A673 (cell line): Measurements from ENCODE around the gene DPM2. TPM values are rescaled to one million over a fixed set of nuclear protein-coding genes. Genes with fewer than 3 reads are reported as not detected.

Source experiments
- BruUV-seq: library from RNA; stranded (reverse); fragments of 400-500 nt; replicated peaks from 2 replicates; lab custom pipeline; 2021; lab: Mats Ljungman, UMichigan
- CTCF ChIA-PET: fragments of 300-600 bp; sonication (Branson Sonifier 250); formaldehyde crosslinking; loops from one replicate; lab custom pipeline; 2022; ENCODE audit warnings: antibody characterized with exemption; lab: Charles Lee
- POLR2A ChIA-PET: fragments of 300-600 bp; sonication (Branson Sonifier 250); formaldehyde crosslinking; loops from one replicate; lab custom pipeline; 2022; ENCODE audit warnings: antibody characterized with exemption; ENCODE audit not compliant: low non-redundant PET; lab: Charles Lee
- DNase-seq: peaks from one replicate; pipeline ENCODE4 v3.0.0-alpha.2; 2015; ENCODE audit warnings: low spot score
- H3K27ac ChIP-seq: fragments of 200-600 bp; sonication (generic); 2 replicates; pipeline ENCODE4 v1.5.1; 2016; ENCODE audit warnings: mixed run types, low read depth, mild to moderate bottlenecking, mixed read lengths, antibody characterized with exemption, low read length; ENCODE audit not compliant: poor library complexity, severe bottlenecking
- H3K27me3 ChIP-seq: fragments of 200-600 bp; sonication (generic); replicated peaks from 2 replicates; pipeline ENCODE4 v1.6.1; 2017; ENCODE audit warnings: mixed run types, low read depth, mild to moderate bottlenecking, mixed read lengths, antibody characterized with exemption, low read length; ENCODE audit not compliant: insufficient read depth, poor library complexity
- H3K36me3 ChIP-seq: fragments of 200-600 bp; sonication (generic); 2 replicates; pipeline ENCODE4 v1.6.1; 2016; ENCODE audit warnings: mixed run types, mild to moderate bottlenecking, mixed read lengths, antibody characterized with exemption, low read length; ENCODE audit not compliant: insufficient read depth, poor library complexity, severe bottlenecking
- H3K4me1 ChIP-seq: fragments of 200-600 bp; sonication (generic); 2 replicates; pipeline ENCODE4 v1.6.1; 2017; ENCODE audit warnings: mixed run types, mild to moderate bottlenecking, mixed read lengths, antibody characterized with exemption, low read length; ENCODE audit not compliant: insufficient read depth, poor library complexity, severe bottlenecking
- H3K4me3 ChIP-seq: fragments of 200-600 bp; sonication (generic); 2 replicates; pipeline ENCODE4 v1.5.1; 2016; ENCODE audit warnings: low read depth, mixed run types, mild to moderate bottlenecking, mixed read lengths, low read length; ENCODE audit not compliant: poor library complexity, severe bottlenecking
- H3K9me3 ChIP-seq: fragments of 200-600 bp; sonication (generic); 2 replicates; pipeline ENCODE4 v1.6.1; 2016; ENCODE audit warnings: mixed run types, low read depth, mild to moderate bottlenecking, mixed read lengths, antibody characterized with exemption, low read length; ENCODE audit not compliant: poor library complexity, severe bottlenecking
- CTCF ChIP-seq: fragments of 300-800, 200-600 bp; sonication (generic); conservative IDR thresholded peaks from 2 replicates; pipeline ENCODE4 v1.5.1; 2017; ENCODE audit warnings: low read depth, mild to moderate bottlenecking, antibody characterized with exemption, low read length, moderate library complexity, mixed read lengths
- EZH2 ChIP-seq: fragments of 200-600 bp; sonication (generic); IDR thresholded peaks from 2 replicates; pipeline ENCODE4 v1.6.1; 2017; ENCODE audit warnings: borderline replicate concordance, low read depth, mild to moderate bottlenecking, mixed read lengths, antibody characterized with exemption, low read length; ENCODE audit not compliant: poor library complexity, severe bottlenecking
- intact Hi-C: fragments of 100-400 bp; cut with micrococcal nuclease; formaldehyde crosslinking; loops from one replicate; pipeline ENCODE4 v1.10.0; 2022; ENCODE audit not compliant: unreplicated experiment
- total RNA-seq: library from RNA; stranded (reverse); gene quantifications from 2 replicates; pipeline ENCODE4 v1.2.3, GENCODE V29; 2021

Gene DPM2
- total RNA-seq, 1 experiment from 2014 or later = 51.5 TPM

- no peak for DNase-seq
- ChIA-PET CTCF (no interaction called here), POLR2A (no interaction called here)
- H3K27me3 ChIP-seq = no peaks in the 10 kb centered on the region
- intact Hi-C loops = loop anchor here (5.0 kb wide), 1 partner anchor 99 kb away; the partner anchor contains the start of genes NAIF1 and SLC25A25
- TF ChIP-seq CTCF (no peak), EZH2 (no peak)
- H3K9me3 ChIP-seq = no peaks in the 10 kb centered on the region
- H3K36me3 ChIP-seq = no peaks in the 10 kb centered on the region
- peaks cover 93% of the 10 kb centered on the region for H3K4me1 ChIP-seq
- H3K4me3 ChIP-seq = no peak overlapping the region
- BruUV-seq = no TSS peak
- H3K27ac ChIP-seq = peak overlapping the region; percentile 96
These were observed 30.4 kb upstream of the DPM2 start for GRCh38 chr9:127968042-127968441.

GRCh38 chr9:127967151-127967809, 29.6 kb upstream of the DPM2 start:
- Histone ChIP-seq H3K4me1 (peaks cover 93% of the 10 kb centered on the region), H3K27ac (peak overlapping the region; percentile 96)

More at GRCh38 chr9:127967151-127967809, 29.6 kb upstream of the DPM2 start:
- Histone ChIP-seq H3K27me3 (no peaks in the 10 kb centered on the region), H3K4me3 (no peak overlapping the region), H3K36me3 (no peaks in the 10 kb centered on the region), H3K9me3 (no peaks in the 10 kb centered on the region)
- BruUV-seq = no TSS peak
- CTCF ChIA-PET = no interaction called here
- intact Hi-C loops = loop anchor here (5.0 kb wide), 1 partner anchor 100 kb away; the partner anchor contains the start of genes NAIF1 and SLC25A25
- TF ChIP-seq EZH2 (no peak), CTCF (no peak)
- DNase-seq = no peak
- POLR2A ChIA-PET = no interaction called here
